Dendritic cell treated with granulocyte-macrophage colony-stimulating factor and Interleukin-4, amounts not matched to agents 40 ng/mL and 50 ng/mL, for 4 days (primary cell): Measurements from ENCODE around the gene SP1.
"Not testable (repeated sequence)": the region's sequence is repeated elsewhere in the genome, so short reads cannot be mapped to it uniquely, and the experiment has no call there.

Experiments used
- H3K27ac Mint-ChIP-seq: one replicate; pipeline ENCODE4 v1.8.0; 2022; ENCODE audit warnings: mild to moderate bottlenecking, mixed read lengths
- H3K27me3 Mint-ChIP-seq: one replicate; pipeline ENCODE4 v1.8.0; 2022; ENCODE audit warnings: mild to moderate bottlenecking, mixed read lengths
- H3K36me3 Mint-ChIP-seq: one replicate; pipeline ENCODE4 v1.8.0; 2022; ENCODE audit warnings: low read depth, mixed read lengths
- H3K4me1 Mint-ChIP-seq: one replicate; pipeline ENCODE4 v1.8.0; 2022; ENCODE audit warnings: low read depth, mixed read lengths
- H3K4me3 Mint-ChIP-seq: one replicate; pipeline ENCODE4 v1.8.0; 2022; ENCODE audit warnings: mild to moderate bottlenecking, moderate library complexity, mixed read lengths
- H3K9me3 Mint-ChIP-seq: one replicate; pipeline ENCODE4 v1.8.0; 2022; ENCODE audit warnings: mixed read lengths
- intact Hi-C: fragments of 100-400 bp; cut with micrococcal nuclease; formaldehyde crosslinking; loops from one replicate; pipeline ENCODE4 v1.15.0; 2022

Gene SP1

DNA sequence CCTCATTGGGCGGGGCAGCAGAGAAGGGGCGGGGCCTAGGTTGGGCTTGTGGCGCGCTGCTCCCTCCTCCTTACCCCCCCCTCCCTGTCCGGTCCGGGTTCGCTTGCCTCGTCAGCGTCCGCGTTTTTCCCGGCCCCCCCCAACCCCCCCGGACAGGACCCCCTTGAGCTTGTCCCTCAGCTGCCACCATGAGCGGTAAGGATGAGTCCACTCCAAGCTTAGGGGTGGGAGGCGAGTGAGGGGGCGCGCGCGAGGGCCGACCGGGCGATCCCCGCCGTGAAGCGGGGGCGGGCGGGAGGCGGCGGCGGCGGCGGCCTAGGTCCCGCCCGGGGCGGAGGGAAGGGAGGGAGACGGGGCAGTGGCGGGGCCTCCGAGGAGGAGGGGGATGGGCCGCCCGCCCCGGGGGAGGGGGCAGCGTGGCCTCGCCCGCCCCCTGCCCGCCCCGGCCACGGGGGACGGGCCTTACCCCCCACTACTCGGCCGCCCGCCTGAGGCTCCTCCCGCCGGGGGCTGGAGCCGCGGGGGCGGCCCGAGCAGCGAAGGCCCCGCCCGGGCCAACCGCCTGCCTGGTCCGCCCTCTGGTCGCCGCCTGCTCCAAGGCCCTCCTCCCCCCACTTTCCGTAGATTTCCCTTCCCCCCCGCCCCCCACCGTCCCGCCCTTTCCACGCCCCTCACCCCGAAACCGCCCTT lies at the start of gene SP1:
TSS of gene SP1 (plus strand) at position 73 of the 690 bp plus-strand sequence. CDS start at position 189, 116 bp downstream.
- Mint-ChIP-seq H3K4me1 (peaks cover 46% of the 10 kb centered on the region), H3K4me3 (peak within 1 kb of the TSS; percentile 85), H3K9me3 (no peaks in the 10 kb centered on the region), H3K27ac (no peak within 1 kb of the TSS), H3K36me3 (peaks cover 48% of the 10 kb centered on the region), H3K27me3 (no peaks in the 10 kb centered on the region)
- intact Hi-C loops = loop anchor here (5.0 kb wide), 1 partner anchor 42 kb away; the partner anchor contains the start of gene AMHR2

DNA sequence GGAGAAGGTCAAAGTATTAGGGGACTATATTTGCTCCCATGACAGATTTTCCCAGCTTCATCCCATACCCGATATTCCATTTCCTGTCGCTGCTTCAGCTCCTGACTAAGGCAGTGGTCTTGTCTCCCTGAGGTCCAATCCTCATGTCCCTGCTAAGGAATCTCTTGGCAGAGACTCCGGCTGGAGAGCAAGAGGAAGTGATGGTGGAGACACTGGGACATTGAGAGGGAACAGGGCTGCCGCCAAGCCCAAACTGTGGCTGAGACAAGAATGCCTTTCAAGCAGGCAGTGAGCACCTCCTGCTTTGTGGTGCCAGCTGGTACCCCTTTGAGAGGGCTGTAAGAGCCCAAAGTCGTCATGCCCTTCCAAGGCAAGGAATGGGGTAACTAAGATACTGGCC lies 49.3 kb upstream of the SP1 start:
- no peak overlapping the region for H3K4me3 Mint-ChIP-seq
- H3K27me3 Mint-ChIP-seq = peaks cover 80% of the 10 kb centered on the region
- H3K4me1 Mint-ChIP-seq = peaks cover 18% of the 10 kb centered on the region
- intact Hi-C loops = no loop called here
- H3K36me3 Mint-ChIP-seq = no peaks in the 10 kb centered on the region
- no peaks in the 10 kb centered on the region for H3K9me3 Mint-ChIP-seq
- H3K27ac Mint-ChIP-seq = no peak overlapping the region

DNA sequence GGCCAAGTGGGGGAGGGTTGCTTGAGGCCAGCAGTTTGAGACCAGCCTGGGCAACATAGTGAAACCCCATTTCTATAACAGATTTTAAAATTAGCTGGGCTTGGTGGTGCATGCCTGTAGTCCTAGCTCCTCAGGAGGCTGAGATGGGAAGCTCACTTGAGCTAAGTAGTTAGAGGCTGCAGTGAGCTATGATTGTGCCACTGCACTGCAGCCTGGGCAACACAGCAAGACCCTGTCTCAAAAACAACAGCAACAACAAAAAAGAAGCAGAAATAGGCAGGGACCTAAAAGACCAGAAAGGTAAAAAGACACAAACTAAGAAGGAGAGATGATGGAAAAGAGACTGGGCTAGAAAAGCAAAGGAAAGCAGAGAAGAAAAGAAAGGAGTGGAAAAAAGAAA lies 47.6 kb upstream of the SP1 start:
- H3K27me3 Mint-ChIP-seq = peaks cover 82% of the 10 kb centered on the region

DNA sequence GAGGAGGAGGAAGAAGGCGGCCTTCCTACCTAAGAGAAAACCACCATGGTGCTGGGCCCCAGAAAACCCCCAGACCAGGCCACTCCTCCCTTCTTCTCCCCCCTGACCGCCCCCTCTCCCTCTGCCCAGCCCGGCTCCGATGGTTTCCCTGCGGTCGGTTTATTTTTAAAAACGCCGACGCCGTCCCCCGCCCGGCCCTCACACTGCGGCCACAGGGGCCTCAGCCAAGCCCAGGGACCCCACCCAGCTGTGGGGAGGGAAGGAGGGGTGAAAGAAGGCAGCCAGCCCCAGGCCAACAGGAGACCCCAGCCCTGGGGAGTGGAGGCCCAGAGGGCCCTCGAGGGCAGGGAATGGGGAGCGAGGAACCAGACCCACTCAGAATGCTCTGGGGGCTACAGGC lies 47.2 kb upstream of the SP1 start:
- H3K27ac Mint-ChIP-seq = no peak overlapping the region
- no peak overlapping the region for H3K4me3 Mint-ChIP-seq
- no peaks in the 10 kb centered on the region for H3K9me3 Mint-ChIP-seq
- peaks cover 28% of the 10 kb centered on the region for H3K4me1 Mint-ChIP-seq
- intact Hi-C loops = no loop called here
- no peaks in the 10 kb centered on the region for H3K36me3 Mint-ChIP-seq
- peaks cover 82% of the 10 kb centered on the region for H3K27me3 Mint-ChIP-seq

More for the DNA sequence above, 47.6 kb upstream of the SP1 start:
- H3K27ac Mint-ChIP-seq, H3K4me3 Mint-ChIP-seq, intact Hi-C loops, H3K9me3 Mint-ChIP-seq, H3K36me3 Mint-ChIP-seq: not testable (repeated sequence)
- peaks cover 28% of the 10 kb centered on the region for H3K4me1 Mint-ChIP-seq

DNA sequence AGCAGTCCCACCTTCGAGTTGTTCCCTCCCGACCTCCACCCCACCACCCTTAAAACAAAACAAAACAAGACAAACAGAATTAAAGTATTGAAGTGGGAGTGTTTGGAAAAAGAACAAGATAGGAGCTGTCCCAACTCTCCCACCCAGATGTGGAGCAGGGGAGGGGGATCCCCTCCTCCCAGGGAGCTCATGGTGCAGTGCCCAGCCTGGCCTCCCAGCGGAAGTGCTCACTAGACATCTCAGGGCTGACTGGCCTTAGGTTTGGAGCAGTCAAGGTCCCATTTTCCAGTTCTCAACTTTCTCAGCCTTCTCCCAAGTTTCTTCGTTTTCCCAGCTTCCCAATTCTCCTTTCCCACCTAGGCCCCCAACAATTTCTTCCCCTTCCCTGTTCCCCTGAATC lies 46.7 kb upstream of the SP1 start:
- peaks cover 32% of the 10 kb centered on the region for H3K4me1 Mint-ChIP-seq
- peaks cover 82% of the 10 kb centered on the region for H3K27me3 Mint-ChIP-seq
- no peaks in the 10 kb centered on the region for H3K9me3 Mint-ChIP-seq
- H3K27ac Mint-ChIP-seq = no peak overlapping the region
- no peaks in the 10 kb centered on the region for H3K36me3 Mint-ChIP-seq
- H3K4me3 Mint-ChIP-seq = no peak overlapping the region
- intact Hi-C loops = no loop called here

DNA sequence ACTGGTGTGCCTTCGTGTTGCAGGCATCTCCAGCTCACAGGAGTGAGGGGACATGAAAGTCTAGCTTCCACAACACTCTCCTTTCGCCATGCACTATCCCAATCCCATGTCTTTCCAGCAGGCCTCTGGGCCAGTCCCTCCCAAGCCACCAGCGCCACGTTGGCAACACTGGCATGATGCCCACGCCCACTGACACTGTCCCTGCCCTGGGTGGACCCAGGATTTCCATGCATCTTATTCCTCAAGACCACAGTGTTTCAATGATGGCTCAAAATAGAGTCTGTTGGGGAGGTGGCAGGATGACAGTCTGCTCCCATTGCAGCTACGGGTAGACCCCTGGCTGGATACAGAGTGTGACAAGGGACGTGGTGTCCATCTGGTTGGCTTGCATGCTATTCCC lies 46.1 kb upstream of the SP1 start:
- no peaks in the 10 kb centered on the region for H3K9me3 Mint-ChIP-seq

DNA sequence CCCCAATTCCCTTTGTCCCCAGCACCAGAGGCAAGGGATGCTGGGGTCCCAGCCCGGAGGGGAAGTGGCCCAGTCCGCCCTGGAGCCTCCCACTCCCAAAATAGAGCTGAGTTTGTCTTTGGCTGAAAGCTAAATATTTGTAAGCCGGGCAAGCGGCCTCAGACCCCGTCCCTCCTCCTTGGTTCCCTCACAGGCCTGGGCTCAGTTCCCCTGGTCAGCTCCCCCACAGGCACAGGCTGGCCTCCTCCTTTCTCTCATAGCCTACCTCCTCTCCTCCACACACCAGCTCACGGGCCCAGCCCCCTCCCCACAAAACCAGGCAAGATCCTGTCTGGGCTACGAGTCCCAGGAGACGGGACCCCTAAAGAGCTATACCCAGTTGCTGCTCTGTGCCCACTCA lies 45.2 kb upstream of the SP1 start:
- H3K36me3 Mint-ChIP-seq = no peaks in the 10 kb centered on the region
- peaks cover 85% of the 10 kb centered on the region for H3K27me3 Mint-ChIP-seq
- peaks cover 35% of the 10 kb centered on the region for H3K4me1 Mint-ChIP-seq
- H3K4me3 Mint-ChIP-seq = no peak overlapping the region
- H3K27ac Mint-ChIP-seq = no peak overlapping the region
- H3K9me3 Mint-ChIP-seq = no peaks in the 10 kb centered on the region
- intact Hi-C loops = no loop called here

More for the DNA sequence above, 46.1 kb upstream of the SP1 start:
- Mint-ChIP-seq H3K27me3 (peaks cover 82% of the 10 kb centered on the region), H3K27ac (no peak overlapping the region), H3K4me3 (no peak overlapping the region), H3K4me1 (peaks cover 35% of the 10 kb centered on the region), H3K36me3 (no peaks in the 10 kb centered on the region)
- intact Hi-C loops = no loop called here

DNA sequence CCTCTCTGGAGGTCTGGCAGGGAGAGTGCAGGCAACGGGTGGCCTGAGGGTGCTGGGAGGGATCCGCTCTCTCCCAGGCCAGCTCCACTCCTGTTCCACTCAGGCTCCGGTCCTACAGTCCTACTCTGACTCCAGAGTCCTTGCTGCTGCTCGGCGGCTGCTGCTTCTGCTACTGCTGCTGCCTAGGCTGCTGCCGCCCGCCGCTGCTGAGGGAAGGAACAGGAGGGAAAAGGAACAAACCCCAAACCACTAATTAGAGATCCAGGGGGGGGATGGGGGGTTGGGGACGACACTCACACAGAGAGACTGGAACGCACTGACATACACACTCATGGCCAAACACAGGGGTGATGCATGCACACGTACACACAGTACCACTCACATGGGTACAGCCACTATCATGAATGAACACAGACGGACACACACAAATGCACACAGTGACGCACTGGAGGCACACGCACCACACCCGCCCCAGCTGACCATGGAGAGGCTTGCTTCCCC lies 43.7 kb upstream of the SP1 start, which contains the start of gene SP7:
TSS of gene SP7 (minus strand) at position 174 of the 501 bp plus-strand sequence. CDS start 708 bp downstream, outside the sequence.
- Mint-ChIP-seq H3K27me3 (peaks cover 91% of the 10 kb centered on the region), H3K36me3 (no peaks in the 10 kb centered on the region), H3K4me3 (no peak within 1 kb of the TSS), H3K9me3 (no peaks in the 10 kb centered on the region), H3K4me1 (peaks cover 40% of the 10 kb centered on the region), H3K27ac (no peak within 1 kb of the TSS)
- intact Hi-C loops = no loop called here

DNA sequence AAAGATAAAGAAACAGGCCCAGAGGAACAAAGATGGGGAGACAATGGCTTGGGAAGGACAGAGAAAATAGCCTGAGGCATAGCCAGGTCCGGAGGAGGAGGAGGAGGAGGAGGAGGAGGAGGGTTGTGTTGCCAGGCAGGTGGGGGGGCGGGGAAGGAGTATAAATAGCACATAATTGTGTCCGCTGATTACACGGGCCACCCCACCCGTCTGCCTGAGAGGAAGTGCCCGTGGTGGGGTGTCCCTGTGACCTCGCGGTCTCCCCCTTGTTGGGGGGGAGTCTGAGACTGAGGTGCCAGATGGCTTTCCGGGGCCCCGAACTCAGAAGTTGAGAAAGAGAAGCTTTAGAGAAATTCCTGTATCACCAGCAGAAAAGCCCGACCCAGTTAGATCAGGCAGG lies 42.0 kb upstream of the SP1 start:
- H3K4me1 Mint-ChIP-seq = peaks cover 40% of the 10 kb centered on the region
- no peak overlapping the region for H3K27ac Mint-ChIP-seq
- H3K27me3 Mint-ChIP-seq = peaks cover 86% of the 10 kb centered on the region
- H3K4me3 Mint-ChIP-seq = no peak overlapping the region
- H3K9me3 Mint-ChIP-seq = no peaks in the 10 kb centered on the region
- H3K36me3 Mint-ChIP-seq = no peaks in the 10 kb centered on the region
- intact Hi-C loops = no loop called here

DNA sequence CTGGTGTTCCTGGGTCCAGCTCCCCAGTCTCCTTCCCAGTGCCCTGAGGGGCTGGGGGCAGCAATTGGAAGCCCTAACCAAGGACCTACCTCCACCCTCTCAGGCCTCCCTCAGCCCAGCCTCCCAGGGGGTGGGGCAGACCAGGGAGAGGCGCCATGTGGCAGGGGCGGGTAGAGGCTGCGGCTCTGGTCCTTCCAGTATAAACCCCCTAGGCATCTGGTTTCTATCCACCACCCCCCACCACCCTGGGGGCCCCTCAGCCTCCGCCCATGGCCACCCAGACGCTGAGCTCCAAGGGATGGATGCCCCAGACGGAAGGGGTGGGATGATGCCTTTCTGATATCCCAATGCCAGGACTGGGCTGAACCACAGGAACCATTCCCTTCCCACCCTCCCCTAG lies 41.1 kb upstream of the SP1 start:
- Mint-ChIP-seq H3K4me1 (peaks cover 40% of the 10 kb centered on the region), H3K4me3 (no peak overlapping the region), H3K27ac (no peak overlapping the region), H3K27me3 (peaks cover 85% of the 10 kb centered on the region), H3K9me3 (no peaks in the 10 kb centered on the region), H3K36me3 (no peaks in the 10 kb centered on the region)
- intact Hi-C loops = no loop called here

DNA sequence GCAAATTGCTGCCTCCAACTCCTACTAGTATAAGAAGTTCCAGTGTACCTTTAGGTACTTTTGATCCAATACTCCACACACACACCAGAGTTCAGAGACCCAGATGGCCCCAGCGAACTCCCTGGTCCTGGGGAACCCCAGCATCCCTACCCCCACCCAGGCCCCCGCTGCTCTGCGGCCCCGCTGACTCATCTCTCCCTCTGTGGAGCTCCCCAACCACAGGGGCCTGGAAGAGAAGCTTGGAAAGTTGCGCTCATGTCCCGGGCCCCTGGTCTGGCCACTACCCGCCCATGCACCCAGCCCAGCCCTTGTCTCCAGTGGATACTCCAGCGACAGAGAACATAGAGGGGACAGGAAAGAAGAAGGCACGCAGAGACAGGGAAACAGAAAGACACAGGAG lies 39.6 kb upstream of the SP1 start:
- no peak overlapping the region for H3K27ac Mint-ChIP-seq
- peaks cover 48% of the 10 kb centered on the region for H3K4me1 Mint-ChIP-seq
- no peak overlapping the region for H3K4me3 Mint-ChIP-seq
- no peaks in the 10 kb centered on the region for H3K9me3 Mint-ChIP-seq
- intact Hi-C loops = no loop called here
- no peaks in the 10 kb centered on the region for H3K36me3 Mint-ChIP-seq
- H3K27me3 Mint-ChIP-seq = peaks cover 80% of the 10 kb centered on the region

DNA sequence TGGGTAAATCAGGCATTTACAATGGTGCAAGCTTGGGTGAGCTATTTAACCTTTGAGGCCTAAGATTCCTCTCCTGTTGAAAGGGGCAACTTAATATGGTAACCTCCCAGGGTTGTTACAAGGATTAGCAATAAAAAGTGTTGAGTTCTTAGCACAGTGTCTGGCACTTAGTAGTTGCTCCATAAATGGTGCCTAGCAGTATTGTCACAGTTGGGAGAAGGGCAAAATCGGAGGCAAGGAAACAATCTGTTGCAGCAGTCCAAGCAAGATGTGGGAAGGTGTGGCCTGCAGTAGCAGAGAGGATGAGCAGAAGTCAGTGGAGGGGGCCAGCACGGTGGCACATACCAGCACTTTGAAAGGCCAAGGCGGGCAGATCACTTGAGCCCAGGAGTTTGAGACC lies 36.5 kb upstream of the SP1 start:
- intact Hi-C loops = no loop called here
- peaks cover 51% of the 10 kb centered on the region for H3K27me3 Mint-ChIP-seq
- no peak overlapping the region for H3K4me3 Mint-ChIP-seq
- H3K4me1 Mint-ChIP-seq = peaks cover 34% of the 10 kb centered on the region
- H3K36me3 Mint-ChIP-seq = no peaks in the 10 kb centered on the region
- H3K27ac Mint-ChIP-seq = no peak overlapping the region
- no peaks in the 10 kb centered on the region for H3K9me3 Mint-ChIP-seq

DNA sequence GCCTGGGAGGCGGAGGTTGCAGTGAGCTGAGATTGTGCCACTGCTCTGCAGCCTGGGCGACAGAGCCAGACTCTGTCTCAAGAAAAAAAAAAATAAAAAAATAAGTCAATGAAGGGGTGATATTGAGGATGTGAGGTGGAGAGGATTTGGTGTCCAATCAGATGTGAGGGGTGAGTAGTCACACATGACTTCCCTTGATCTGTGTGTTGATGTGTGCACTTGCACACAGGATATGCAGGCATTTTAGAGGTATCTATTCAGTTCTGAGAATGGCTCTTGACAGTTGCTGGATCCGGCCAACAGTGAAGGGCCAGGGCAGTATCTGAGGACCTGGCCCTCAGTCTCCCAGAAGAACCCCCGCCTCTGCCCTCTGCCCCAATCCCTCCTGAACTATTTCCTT lies 36.0 kb upstream of the SP1 start:
- Mint-ChIP-seq H3K9me3 (no peaks in the 10 kb centered on the region), H3K27ac (no peak overlapping the region)
- intact Hi-C loops = no loop called here

DNA sequence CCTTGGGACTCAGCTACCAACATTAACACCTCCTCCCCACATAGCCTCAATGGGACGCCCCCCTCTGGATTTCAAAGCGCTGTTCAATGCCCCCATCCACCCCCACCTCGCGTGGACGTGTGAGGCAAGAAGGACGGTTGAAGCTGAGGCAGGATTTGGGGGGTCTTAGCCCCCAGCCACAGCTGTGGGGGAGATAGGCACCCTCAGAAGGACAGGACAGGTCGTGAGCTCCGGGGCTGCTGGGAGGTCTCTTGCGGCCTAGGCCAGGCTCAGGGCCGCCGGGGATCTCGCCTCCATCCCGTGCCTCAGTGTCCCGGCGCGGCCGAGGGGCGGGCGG lies 35.5 kb upstream of the SP1 start:
- H3K27ac Mint-ChIP-seq = no peak overlapping the region

More for the DNA sequence above, 36.0 kb upstream of the SP1 start:
- H3K27me3 Mint-ChIP-seq = peaks cover 46% of the 10 kb centered on the region
- H3K4me3 Mint-ChIP-seq = no peak overlapping the region
- no peaks in the 10 kb centered on the region for H3K36me3 Mint-ChIP-seq
- H3K4me1 Mint-ChIP-seq = peaks cover 38% of the 10 kb centered on the region

More for the DNA sequence above, 35.5 kb upstream of the SP1 start:
- H3K9me3 Mint-ChIP-seq = no peaks in the 10 kb centered on the region
- intact Hi-C loops = no loop called here
- H3K4me1 Mint-ChIP-seq = peaks cover 38% of the 10 kb centered on the region
- no peaks in the 10 kb centered on the region for H3K36me3 Mint-ChIP-seq
- peaks cover 41% of the 10 kb centered on the region for H3K27me3 Mint-ChIP-seq
- peak overlapping the region; percentile 35 for H3K4me3 Mint-ChIP-seq
